HG02588 (cell line): ENCODE measurements around the gene MAP3K7.
"Not testable (repeated sequence)": the region's sequence is repeated elsewhere in the genome, so short reads cannot be mapped to it uniquely, and the experiment has no call there.

ENCODE experiments used
- ATAC-seq: cut with Tn5 transposase; IDR thresholded peaks from one replicate; pipeline ENCODE4 v1.9.1; 2021; ENCODE audit warnings: mild to moderate bottlenecking, moderate library complexity; ENCODE audit not compliant: unreplicated experiment

MAP3K7 gene

DNA sequence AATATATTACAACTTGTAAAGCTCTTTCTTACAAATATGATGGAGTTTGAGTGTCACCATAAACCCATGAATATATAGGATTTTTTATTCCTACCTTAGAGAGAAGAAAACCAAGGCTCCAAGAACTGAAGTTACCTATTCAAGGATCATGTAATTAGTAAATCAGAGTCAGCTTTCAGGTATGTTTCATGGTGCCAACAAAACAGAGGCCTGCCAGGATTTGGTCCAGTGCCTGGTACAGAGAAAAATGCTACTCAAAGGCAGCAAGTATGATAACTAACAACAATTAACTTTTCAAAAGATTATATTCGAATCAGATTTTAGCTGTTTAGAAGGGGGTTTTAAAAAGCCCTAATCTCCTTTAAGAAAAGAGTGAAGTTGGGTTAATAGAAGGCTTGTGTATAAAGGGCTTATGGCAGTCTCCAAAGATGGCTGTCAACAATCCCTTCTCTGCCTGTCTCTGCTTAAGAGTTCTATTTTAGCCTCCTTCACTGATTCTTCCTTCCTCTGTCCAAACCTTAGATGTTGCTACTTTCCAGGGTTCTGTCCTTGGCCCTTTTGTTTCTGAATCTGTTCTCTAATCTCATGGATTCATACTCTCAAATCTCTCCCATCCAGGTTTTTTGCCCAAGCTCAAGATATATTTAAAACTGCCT lies 7.8 kb downstream of the MAP3K7 start:
- ATAC-seq = no peak

- ATAC-seq = no peak
Observed at GRCh38 chr6:90575267-90575666, 11.6 kb downstream of the MAP3K7 start.

DNA sequence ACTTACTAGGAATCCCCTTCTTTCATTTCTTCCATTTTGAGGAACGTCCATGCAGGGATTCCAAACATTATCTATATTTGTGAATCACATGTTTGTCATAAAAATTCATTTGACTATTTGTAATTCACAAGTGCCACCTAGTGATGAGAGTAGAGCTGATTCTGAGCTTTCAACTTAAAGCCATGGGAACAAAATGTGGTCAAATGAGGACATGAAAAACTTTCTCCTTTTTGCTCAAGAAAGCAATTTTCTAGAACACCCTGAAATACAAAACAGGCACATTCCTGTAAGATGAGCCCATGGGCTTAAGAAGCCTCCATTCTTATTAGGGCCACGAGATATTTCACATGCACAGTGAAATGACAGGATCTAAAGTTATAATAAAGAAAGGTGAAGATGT lies 12.3 kb downstream of the MAP3K7 start:
- no peak for ATAC-seq

DNA sequence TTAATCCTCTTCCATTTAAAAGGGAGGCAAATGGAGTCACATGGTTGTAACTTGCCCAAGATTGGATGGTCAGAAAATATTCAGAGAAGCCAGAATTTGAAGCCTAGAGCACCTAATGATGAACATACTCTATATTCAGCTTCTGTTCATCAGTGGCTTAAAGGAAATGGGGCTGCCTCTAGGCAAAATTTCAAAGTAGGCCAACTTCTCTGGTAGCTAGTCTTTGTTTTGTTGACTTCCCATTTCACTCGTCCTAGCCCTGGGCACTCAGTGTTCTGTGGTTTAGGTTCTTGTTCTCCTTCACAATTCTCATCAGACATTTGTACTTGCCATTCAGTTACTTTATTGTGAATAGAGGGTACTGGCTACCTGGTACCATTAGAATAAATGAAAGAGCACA lies 13.2 kb downstream of the MAP3K7 start:
- no peak for ATAC-seq

GRCh38 chr6:90572856-90573255 lies 14.0 kb downstream of the MAP3K7 start:
- no peak for ATAC-seq

DNA sequence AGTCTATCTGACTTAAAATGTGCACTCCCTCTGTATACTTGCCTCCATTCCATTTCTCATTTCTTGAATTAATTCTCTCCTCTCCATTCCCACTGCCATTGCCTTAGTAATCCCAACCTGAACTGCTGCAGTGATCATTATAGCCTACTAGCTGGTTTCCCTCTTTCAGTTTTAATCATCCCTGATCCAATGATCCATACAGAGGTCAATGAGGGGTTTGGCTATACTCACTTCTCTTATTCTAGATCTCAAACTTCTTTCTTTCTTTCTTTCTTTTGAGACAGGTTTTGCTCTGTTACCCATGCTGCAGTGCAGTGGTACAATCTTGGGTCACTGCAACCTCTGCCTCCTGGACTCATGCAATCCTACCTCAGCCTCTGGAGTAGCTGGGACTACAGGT lies 17.6 kb downstream of the MAP3K7 start:
- no peak for ATAC-seq

DNA sequence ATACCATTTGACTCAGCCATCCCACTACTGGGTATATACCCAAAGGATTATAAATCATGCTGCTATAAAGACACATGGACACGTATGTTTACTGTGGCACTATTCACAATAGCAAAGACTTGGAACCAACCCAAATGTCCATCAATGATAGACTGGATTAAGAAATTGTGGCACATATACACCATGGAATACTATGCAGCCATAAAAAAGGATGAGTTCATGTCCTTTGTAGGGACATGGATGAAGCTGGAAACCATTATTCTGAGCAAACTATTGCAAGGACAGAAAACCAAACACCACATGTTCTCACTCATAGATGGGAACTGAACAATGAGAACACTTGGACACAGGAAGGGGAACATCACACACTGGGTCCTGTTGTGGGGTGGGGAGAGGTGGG lies 19.2 kb downstream of the MAP3K7 start:
- ATAC-seq = not testable (repeated sequence)

GRCh38 chr6:90562341-90562740 lies 24.5 kb downstream of the MAP3K7 start:
- not testable (repeated sequence) for ATAC-seq

- no peak for ATAC-seq
Observed at GRCh38 chr6:90559931-90560330, 26.9 kb downstream of the MAP3K7 start.

GRCh38 chr6:90557006-90557405 lies 29.9 kb downstream of the MAP3K7 start:
- ATAC-seq = no peak

GRCh38 chr6:90547991-90548390 lies 38.9 kb downstream of the MAP3K7 start:
- ATAC-seq = no peak

GRCh38 chr6:90547079-90547478 lies 39.8 kb downstream of the MAP3K7 start:
- ATAC-seq = no peak

- ATAC-seq = no peak
Observed at GRCh38 chr6:90545448-90545847, 41.4 kb downstream of the MAP3K7 start.

GRCh38 chr6:90544741-90545140 lies 42.1 kb downstream of the MAP3K7 start:
- no peak for ATAC-seq

DNA sequence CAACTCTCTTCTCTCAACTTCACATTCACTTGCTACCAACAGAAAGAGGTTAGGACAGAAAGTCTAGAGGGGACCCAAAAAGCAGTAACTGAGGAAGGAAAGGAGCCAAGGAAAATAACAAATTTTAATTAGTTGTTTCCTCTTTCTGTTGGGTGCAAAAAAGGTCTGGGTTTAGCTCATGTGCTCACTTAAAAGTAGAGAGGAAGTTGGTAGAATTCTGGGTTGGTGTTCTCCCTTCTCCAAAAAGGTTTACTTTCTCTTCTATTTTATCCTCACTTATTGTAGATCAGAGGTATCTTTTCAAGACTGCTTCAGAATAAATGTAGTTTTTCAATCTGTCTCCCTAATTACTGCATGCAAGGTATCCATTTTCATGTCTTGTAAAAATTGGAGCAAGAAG lies 42.8 kb downstream of the MAP3K7 start:
- no peak for ATAC-seq

DNA sequence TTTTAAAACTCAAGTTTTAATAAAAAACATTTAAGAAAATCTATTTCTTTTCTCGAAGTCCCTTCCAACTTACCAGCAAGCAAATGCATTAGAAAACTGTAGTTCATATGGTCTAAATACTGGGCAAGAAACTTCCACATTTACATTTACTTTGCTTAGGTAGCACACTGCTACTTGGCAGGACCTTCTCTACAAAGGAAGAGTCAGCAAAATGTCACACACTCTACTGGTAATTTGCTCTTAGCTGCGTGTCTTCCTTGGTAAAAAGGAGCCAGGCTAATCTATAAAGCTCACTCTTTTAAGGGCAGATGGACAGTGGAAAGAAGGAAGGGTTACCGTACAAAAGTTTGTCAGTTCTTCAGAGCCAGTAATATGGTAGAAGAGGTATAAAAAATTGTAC lies 45.7 kb downstream of the MAP3K7 start:
- no peak for ATAC-seq

- ATAC-seq = no peak
Observed at GRCh38 chr6:90538278-90539046, 48.4 kb downstream of the MAP3K7 start.

DNA sequence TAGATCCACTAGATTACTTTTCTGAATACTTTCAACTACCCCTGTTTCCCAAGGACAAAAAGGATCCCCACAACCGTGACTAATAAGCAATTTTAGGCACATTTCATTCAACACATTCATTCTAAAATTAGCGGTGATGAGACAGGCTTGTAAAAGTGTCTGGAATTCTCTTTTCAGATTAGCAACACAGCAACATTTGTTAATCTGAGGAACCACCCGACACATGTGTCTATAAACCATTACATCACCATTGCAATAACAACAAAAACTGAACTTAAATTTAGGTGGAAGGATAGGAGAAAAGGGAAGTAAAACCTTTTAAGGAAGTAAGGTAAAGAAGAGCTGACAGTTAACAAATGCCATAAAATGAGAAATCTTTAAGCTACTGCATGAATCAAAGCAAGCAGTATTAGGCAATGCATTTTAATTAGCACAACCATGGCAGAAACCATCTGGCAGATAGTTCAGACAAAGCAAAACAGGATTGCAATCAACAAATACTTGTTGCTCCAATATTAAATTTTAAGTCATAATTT lies 49.1 kb downstream of the MAP3K7 start:
- ATAC-seq = no peak

DNA sequence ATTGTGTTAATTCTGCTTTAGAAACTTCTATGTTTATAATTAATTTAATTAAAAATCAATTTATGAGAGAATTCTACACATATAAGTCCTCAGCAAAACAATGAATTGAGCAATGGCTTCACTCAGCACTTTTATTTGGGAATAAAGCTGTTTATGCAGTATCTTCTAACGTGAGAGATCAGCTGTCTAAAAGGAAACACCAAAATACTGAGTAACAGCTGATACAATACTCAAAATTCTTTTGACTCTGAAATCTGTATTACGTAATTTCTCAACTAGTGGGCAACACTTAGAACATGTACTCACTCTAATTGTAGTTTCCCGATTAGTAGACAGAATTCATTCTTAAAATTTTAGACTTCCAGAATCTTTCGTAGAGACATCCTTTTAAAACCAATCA lies 49.8 kb downstream of the MAP3K7 start:
- ATAC-seq = no peak

- ATAC-seq = no peak
Observed at GRCh38 chr6:90536520-90536919, 50.4 kb downstream of the MAP3K7 start.

- ATAC-seq = no peak
Observed at GRCh38 chr6:90534337-90535025, 52.4 kb downstream of the MAP3K7 start.
